ENCODE measurements around the gene PIK3IP1. TPM values are rescaled to one million over a fixed set of nuclear protein-coding genes. Genes with fewer than 3 reads are reported as not detected.

The PIK3IP1 gene
- total and polyA plus RNA-seq, 10 of the 15 experiments (the other 5 are each of a cell fraction or from before 2014, with no cell fraction given) = 0.77 to 6.5 (median 3.0) TPM

DNA sequence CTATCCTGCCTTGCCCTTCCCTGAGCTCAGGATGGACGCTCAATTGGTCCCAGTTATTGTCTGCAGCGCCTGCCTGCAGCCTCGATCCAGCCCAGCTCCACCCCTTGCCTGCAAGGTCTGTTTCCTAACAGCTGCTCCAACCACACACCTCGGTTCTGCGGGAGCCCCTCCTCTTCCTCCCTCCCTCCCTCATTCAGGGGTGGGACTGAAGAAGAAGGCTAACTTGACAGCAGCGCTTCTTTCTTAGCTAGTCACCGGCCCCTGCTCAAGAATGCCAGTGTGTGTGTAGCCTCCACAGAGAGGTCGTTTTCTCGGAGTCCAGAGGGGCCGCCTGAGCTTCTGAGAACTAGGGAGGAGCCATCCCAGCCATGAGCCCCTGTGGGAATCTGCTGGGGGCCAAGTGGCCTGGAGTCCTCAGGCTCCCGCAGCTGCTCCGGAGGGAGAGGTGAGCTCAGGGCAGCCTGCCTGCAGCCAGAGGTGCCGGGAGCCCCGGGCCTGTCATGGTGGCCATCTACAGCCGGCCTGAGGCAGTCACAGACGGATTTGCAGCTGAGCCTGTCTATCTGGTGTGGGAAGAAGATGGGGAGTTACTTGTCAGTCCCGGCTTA is 44.0 kb downstream of the PIK3IP1 start:
- intact Hi-C loops (cut with micrococcal nuclease; ENCODE audit: unreplicated experiment) = no loop called here
- CTCF ChIA-PET = interaction anchor here (3.0 kb wide), 1 partner anchor 25 kb away, joined by 12 read pairs; no protein-coding TSS in a partner anchor
- FAIRE-seq (no peak), DNase-seq (ENCODE audit: low read depth, low spot score) (no peak), ATAC-seq (no peak; the same call in 2 of the 3 replicates)
- peak; percentile 46; the same call in 1 of the 2 replicates for TF ChIP-seq POLR2A (IDR thresholded peaks at IDR 0.05; ENCODE audit: low read depth, low read length)
- TF ChIP-seq, protein P1, sequence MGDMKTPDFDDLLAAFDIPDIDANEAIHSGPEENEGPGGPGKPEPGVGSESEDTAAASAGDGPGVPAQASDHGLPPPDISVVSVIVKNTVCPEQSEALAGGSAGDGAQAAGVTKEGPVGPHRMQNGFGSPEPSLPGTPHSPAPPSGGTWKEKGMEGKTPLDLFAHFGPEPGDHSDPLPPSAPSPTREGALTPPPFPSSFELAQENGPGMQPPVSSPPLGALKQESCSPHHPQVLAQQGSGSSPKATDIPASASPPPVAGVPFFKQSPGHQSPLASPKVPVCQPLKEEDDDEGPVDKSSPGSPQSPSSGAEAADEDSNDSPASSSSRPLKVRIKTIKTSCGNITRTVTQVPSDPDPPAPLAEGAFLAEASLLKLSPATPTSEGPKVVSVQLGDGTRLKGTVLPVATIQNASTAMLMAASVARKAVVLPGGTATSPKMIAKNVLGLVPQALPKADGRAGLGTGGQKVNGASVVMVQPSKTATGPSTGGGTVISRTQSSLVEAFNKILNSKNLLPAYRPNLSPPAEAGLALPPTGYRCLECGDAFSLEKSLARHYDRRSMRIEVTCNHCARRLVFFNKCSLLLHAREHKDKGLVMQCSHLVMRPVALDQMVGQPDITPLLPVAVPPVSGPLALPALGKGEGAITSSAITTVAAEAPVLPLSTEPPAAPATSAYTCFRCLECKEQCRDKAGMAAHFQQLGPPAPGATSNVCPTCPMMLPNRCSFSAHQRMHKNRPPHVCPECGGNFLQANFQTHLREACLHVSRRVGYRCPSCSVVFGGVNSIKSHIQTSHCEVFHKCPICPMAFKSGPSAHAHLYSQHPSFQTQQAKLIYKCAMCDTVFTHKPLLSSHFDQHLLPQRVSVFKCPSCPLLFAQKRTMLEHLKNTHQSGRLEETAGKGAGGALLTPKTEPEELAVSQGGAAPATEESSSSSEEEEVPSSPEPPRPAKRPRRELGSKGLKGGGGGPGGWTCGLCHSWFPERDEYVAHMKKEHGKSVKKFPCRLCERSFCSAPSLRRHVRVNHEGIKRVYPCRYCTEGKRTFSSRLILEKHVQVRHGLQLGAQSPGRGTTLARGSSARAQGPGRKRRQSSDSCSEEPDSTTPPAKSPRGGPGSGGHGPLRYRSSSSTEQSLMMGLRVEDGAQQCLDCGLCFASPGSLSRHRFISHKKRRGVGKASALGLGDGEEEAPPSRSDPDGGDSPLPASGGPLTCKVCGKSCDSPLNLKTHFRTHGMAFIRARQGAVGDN (IDR thresholded peaks at IDR 0.05) = no peak
- 0 out of 2 replicates have a peak, but pooled peaks have one; percentile 17 for TF ChIP-seq RUNX3 (IDR thresholded peaks at IDR 0.05; ENCODE audit: low read length)
- Histone ChIP-seq H4K20me1 (ENCODE audit: control insufficient read depth, insufficient read depth) (no peaks in the 10 kb centered on the region; the same call in 1 of the 2 replicates), H3K4me1 (ENCODE audit: control insufficient read depth, insufficient read depth, low read length) (no peaks in the 10 kb centered on the region), H3K9me3 (replicated peaks; ENCODE audit: control insufficient read depth, insufficient read depth, low read length) (no peaks in the 10 kb centered on the region), H3K27ac (ENCODE audit: control insufficient read depth, insufficient read depth) (no peak overlapping the region), H3K36me3 (ENCODE audit: control insufficient read depth in 2 of 2, insufficient read depth in 2 of 2, low read length in 1 of 2) (peaks cover 8 to 17% of the 10 kb centered on the region in 2 experiments; a peak in 3 of 4 replicates), H3K79me2 (ENCODE audit: control insufficient read depth, insufficient read depth, low read length) (no peaks in the 10 kb centered on the region; the same call in none of the 2 replicates), H3K27me3 (replicated peaks in 1 of 2; ENCODE audit: control insufficient read depth in 2 of 2, insufficient read depth in 2 of 2, low read length in 1 of 2) (no peaks in the 10 kb centered on the region), H2AFZ (ENCODE audit: control insufficient read depth, low read depth, low read length) (0 out of 2 replicates have a peak overlapping the region, but pooled peaks have one; percentile 10), H3K9ac (ENCODE audit: control insufficient read depth, insufficient read depth, low read length) (no peak overlapping the region), H3K4me2 (ENCODE audit: control insufficient read depth, insufficient read depth) (peak overlapping the region; percentile 26; the same call in 1 of the 2 replicates), H3K4me3 (no peak overlapping the region)
- RAD21 ChIA-PET (ENCODE audit: unreplicated experiment) = no interaction called here
- POLR2A ChIA-PET = no interaction called here
- in situ Hi-C loops (cut with MboI) = no loop called here
- SMC1A ChIA-PET (ENCODE audit: uncharacterized antibody, unreplicated experiment) = interaction anchor here (1.1 to 1.4 kb wide), 2 partner anchors 17 to 44 kb away, joined by 3 to 4 read pairs; partner anchors contain the start of gene PIK3IP1
- 80% methylated on average over 17 of the region's 17 CpGs for WGBS (ENCODE audit: insufficient coverage, insufficient replicate concordance, low lambda C conversion rate, missing lambda C conversion rate)
- BruUV-seq (replicated peaks) = no TSS peak

Data from GM12878 (cell line).